Muscle layer of duodenum (tissue), 2 donors: ENCODE data around the gene JAGN1.

ENCODE experiments used
- H3K27ac ChIP-seq: one replicate; pipeline ENCODE4 v1.7.0; 2013; ENCODE audit warnings: mild to moderate bottlenecking, low read length
- H3K27me3 ChIP-seq: one replicate; pipeline ENCODE4 v1.7.0; 2013; ENCODE audit warnings: low read depth, mild to moderate bottlenecking, control low read depth, low read length
- H3K36me3 ChIP-seq, 2 donors: one replicate each; pipeline ENCODE4 v1.7.0; 2013; ENCODE audit warnings: low read length in 2 of 2, control low read depth in 1 of 2, mild to moderate bottlenecking in 1 of 2; ENCODE audit not compliant: insufficient read depth in 2 of 2, control insufficient read depth in 1 of 2
- H3K4me1 ChIP-seq, 2 donors: one replicate each; pipeline ENCODE4 v1.7.0; 2013; ENCODE audit warnings: low read length in 2 of 2, mild to moderate bottlenecking in 2 of 2, control low read depth in 1 of 2, moderate library complexity in 1 of 2; ENCODE audit not compliant: insufficient read depth in 2 of 2, control insufficient read depth in 1 of 2
- H3K4me3 ChIP-seq, 2 donors: one replicate each; pipeline ENCODE4 v1.7.0; 2013; ENCODE audit warnings: low read length in 2 of 2, low read depth in 1 of 2, mild to moderate bottlenecking in 1 of 2
- H3K9me3 ChIP-seq, 2 donors: one replicate each; pipeline ENCODE4 v1.7.0; 2013; ENCODE audit warnings: low read length in 2 of 2, control low read depth in 1 of 2, mild to moderate bottlenecking in 1 of 2; ENCODE audit not compliant: control insufficient read depth in 1 of 2
- donor health status: healthy.

The JAGN1 gene

DNA sequence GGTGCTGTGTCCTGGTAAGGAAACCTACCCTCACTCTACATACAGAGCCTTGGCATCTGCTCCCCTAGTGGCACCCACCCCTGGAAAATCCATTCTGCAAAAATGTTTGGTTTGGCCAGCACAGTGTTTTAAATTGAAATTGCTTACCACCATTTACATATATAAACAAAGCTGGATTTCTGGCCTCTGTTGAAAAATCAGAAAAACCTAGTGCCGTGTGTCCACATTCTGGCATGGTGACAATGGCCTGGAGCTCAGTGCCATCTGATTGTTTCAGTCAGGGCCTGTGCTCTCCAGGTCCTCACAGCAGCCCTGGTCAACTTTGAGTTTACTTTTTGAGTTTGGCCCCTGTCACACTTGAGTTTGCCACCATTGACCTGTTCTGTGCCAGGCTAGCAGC is 23.6 kb downstream of the JAGN1 start:
- H3K4me1 ChIP-seq: peaks cover 21 to 37% of the 10 kb centered on the region in 2 donors
- H3K27me3 ChIP-seq: no peaks in the 10 kb centered on the region
- H3K36me3 ChIP-seq: peaks cover 0 to 4% of the 10 kb centered on the region in 2 donors
- no peak overlapping the region for H3K27ac ChIP-seq
- no peaks in the 10 kb centered on the region for H3K9me3 ChIP-seq
- no peak overlapping the region for H3K4me3 ChIP-seq

DNA sequence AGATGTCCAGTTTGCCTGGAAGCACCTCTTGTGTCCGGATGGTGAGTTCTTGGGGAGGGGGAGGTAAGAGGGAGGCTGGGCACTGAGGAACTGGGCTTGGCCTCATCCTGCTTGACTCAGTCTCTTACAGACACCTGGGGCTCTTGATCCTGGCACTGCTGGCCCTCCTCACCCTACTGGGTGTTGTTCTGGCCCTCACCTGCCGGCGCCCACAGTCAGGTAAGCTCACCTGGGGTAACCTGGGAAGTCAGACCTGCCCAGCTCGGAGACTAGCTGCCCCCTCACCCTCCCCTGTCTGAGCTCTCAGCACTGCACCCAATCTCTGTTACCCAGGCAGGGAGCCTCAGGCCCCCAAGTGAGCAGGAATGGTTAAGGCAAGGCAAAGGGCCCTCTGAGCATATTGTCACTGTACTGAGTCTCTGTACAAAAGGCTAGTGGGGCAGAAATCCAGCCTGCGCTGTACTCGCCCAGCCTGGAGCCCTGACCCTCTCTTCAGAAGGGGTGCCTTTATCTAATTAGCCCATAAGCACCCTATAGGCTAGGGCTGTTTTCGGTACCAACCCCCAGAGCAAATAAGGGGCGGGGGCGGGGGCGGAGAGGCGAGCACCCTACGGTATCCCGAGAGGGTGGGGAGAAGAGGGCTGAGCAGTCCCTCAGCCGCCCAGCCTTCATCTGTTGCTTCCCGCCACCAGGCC is 24.3 kb downstream of the JAGN1 start:
- Histone ChIP-seq H3K27ac (peak overlapping the region; percentile 49), H3K36me3 (peaks cover 0 to 4% of the 10 kb centered on the region in 2 donors), H3K27me3 (no peaks in the 10 kb centered on the region), H3K4me3 (peak overlapping the region; percentile 57 to 79), H3K9me3 (no peaks in the 10 kb centered on the region), H3K4me1 (peaks cover 21 to 37% of the 10 kb centered on the region in 2 donors)

DNA sequence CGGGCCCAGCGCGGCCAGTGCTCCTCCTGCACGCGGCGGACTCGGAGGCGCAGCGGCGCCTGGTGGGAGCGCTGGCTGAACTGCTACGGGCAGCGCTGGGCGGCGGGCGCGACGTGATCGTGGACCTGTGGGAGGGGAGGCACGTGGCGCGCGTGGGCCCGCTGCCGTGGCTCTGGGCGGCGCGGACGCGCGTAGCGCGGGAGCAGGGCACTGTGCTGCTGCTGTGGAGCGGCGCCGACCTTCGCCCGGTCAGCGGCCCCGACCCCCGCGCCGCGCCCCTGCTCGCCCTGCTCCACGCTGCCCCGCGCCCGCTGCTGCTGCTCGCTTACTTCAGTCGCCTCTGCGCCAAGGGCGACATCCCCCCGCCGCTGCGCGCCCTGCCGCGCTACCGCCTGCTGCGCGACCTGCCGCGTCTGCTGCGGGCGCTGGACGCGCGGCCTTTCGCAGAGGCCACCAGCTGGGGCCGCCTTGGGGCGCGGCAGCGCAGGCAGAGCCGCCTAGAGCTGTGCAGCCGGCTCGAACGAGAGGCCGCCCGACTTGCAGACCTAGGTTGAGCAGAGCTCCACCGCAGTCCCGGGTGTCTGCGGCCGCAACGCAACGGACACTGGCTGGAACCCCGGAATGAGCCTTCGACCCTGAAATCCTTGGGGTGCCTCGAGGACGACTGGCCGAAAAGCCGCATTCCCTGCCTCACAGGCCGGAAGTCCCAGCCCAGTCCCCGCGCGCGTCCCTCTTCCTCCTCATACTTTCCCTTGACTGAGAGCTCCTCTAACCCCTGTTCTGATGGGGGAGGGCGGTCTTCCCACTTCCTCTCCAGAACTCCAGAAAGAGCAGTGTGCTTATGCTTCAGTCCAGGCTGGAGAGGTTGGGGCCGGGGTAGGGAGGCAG is 25.1 kb downstream of the JAGN1 start:
- peaks cover 0 to 4% of the 10 kb centered on the region in 2 donors for H3K36me3 ChIP-seq
- peaks cover 21 to 37% of the 10 kb centered on the region in 2 donors for H3K4me1 ChIP-seq
- H3K27ac ChIP-seq: peak overlapping the region; percentile 45
- no peaks in the 10 kb centered on the region for H3K9me3 ChIP-seq
- H3K27me3 ChIP-seq: no peaks in the 10 kb centered on the region
- H3K4me3 ChIP-seq: peak overlapping the region; percentile 57 to 79

DNA sequence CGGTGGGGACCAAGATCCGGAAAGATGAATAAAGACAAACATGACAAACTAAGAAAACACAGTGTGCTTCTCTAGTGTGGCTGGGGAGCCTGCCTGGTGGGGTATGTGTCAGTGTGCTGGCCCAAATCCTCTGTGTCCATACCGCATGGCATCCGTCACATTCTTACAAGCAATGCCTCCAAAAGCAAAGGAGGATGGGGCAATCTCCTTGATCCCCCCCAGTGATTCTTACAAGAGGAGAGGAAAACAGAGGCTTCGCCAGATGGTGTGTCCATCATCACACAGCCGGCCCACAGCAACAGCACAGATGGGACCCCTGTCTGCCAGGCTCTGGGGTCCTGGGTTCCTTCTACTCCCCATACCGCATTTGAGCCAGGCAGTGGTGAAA is 25.9 kb downstream of the JAGN1 start:
- Histone ChIP-seq H3K4me1 (peaks cover 21 to 37% of the 10 kb centered on the region in 2 donors), H3K4me3 (peak overlapping the region; percentile 63 to 75)

DNA sequence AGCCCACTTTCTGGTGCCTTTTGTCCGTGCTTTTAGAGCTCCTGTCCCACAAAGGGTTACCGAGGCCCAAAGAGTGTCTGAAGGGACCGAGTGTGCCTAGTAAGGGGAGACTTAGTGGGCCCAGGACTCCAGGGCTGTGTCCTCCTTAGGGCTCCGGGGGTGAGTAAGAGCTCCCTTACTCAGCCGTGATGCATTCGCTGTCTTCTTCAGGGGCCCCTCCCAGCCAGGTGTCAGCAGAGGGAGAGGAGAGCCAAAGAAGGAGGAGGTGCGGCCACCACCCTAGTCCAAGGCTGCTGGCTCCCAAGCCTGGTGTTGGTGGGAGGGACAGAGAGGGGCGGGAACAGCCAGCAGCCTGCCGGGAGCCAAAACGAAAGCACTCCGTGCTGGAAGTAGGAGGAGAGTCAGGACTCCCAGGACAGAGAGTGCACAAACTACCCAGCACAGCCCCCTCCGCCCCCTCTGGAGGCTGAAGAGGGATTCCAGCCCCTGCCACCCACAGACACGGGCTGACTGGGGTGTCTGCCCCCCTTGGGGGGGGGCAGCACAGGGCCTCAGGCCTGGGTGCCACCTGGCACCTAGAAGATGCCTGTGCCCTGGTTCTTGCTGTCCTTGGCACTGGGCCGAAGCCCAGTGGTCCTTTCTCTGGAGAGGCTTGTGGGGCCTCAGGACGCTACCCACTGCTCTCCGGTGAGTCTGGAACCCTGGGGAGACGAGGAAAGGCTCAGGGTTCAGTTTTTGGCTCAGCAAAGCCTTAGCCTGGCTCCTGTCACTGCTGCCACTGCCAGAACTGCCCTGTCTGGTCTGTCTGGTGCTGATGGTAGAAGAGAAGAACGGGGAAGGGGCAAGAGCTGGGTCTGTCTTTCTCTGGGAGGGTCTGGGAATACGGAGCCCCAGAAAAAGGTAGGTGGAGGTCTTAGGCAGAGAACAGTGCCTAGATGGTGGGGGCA is 26.6 kb downstream of the JAGN1 start, which contains the start of gene IL17RC:
Gene IL17RC, plus strand, starts transcription at position 365 of the 947 bp plus-strand sequence. Its CDS starts 218 bp downstream, at position 583.
- Histone ChIP-seq H3K27ac (peak within 1 kb of the TSS; percentile 95), H3K9me3 (no peaks in the 10 kb centered on the region), H3K27me3 (no peaks in the 10 kb centered on the region), H3K4me1 (peaks cover 21 to 37% of the 10 kb centered on the region in 2 donors), H3K36me3 (peaks cover 0 to 4% of the 10 kb centered on the region in 2 donors), H3K4me3 (peak within 1 kb of the TSS; percentile 75 to 79)

More for the DNA sequence above, 25.9 kb downstream of the JAGN1 start:
- Histone ChIP-seq H3K27ac (peak overlapping the region; percentile 95), H3K9me3 (no peaks in the 10 kb centered on the region), H3K27me3 (no peaks in the 10 kb centered on the region), H3K36me3 (peaks cover 0 to 4% of the 10 kb centered on the region in 2 donors)

DNA sequence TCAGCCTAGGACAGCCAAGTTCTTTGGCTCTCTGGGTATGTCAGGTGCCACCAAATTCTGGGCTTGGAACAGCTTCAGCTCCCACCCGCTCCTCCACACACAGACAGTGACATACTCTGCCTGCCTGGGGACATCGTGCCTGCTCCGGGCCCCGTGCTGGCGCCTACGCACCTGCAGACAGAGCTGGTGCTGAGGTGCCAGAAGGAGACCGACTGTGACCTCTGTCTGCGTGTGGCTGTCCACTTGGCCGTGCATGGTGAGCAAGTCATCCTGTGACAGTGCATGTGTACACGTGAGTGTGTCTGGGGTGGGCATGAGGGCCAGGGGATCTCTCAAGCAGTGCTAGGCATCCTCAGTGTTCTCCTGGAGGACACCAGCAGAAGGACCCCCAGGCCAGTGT is 27.4 kb downstream of the JAGN1 start:
- Histone ChIP-seq H3K36me3 (peaks cover 3 to 4% of the 10 kb centered on the region in 2 donors), H3K4me1 (peaks cover 21 to 37% of the 10 kb centered on the region in 2 donors), H3K4me3 (peak overlapping the region; percentile 63 to 75), H3K9me3 (no peaks in the 10 kb centered on the region), H3K27me3 (no peaks in the 10 kb centered on the region), H3K27ac (peak overlapping the region; percentile 81)

DNA sequence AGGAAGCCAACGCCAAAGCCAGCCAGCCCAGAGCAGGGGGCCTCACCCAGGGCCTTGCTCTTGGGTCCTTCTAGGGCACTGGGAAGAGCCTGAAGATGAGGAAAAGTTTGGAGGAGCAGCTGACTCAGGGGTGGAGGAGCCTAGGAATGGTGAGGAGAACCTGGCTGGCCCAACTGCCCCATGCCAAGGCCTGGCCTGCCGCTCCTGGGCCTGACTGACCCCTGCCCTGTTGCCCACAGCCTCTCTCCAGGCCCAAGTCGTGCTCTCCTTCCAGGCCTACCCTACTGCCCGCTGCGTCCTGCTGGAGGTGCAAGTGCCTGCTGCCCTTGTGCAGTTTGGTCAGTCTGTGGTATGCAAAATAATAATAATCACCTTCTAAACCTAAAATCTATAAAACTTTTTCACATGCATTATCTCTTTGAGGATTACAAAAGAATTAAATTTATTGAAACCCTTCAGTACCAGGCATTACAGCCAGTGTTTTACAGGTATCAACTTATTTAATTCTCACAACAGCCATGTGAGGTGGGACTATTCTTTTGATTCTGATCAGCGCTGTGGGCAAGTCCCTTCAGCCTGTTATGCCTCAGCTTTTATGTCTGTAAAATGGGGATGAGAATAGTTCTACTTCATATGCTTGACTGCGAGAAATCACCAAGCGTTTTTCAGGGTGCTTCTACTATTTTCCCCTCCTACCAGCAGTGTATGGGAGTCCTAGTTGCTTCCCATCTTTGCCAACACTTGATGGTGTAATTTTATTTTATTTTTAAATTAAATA is 28.0 kb downstream of the JAGN1 start:
- Histone ChIP-seq H3K27ac (no peak overlapping the region), H3K36me3 (peaks cover 3 to 6% of the 10 kb centered on the region in 2 donors), H3K4me1 (peaks cover 21 to 36% of the 10 kb centered on the region in 2 donors), H3K4me3 (peak overlapping the region in 1 of 2 donors; percentile 63), H3K9me3 (no peaks in the 10 kb centered on the region), H3K27me3 (no peaks in the 10 kb centered on the region)

DNA sequence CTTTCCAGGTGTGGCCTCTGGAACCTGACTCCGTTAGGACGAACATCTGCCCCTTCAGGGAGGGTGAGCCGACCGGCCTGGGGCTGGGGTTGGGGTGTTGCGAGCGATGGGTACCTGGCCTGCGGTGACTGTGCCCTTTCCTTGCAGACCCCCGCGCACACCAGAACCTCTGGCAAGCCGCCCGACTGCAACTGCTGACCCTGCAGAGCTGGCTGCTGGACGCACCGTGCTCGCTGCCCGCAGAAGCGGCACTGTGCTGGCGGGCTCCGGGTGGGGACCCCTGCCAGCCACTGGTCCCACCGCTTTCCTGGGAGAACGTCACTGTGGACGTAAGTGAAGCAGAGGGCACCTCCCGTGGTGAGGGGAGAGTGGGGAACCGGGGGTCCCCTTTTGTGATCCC is 37.7 kb downstream of the JAGN1 start:
- Histone ChIP-seq H3K9me3 (no peaks in the 10 kb centered on the region), H3K36me3 (peaks cover 19 to 50% of the 10 kb centered on the region in 2 donors), H3K27ac (no peak overlapping the region), H3K27me3 (no peaks in the 10 kb centered on the region), H3K4me3 (no peak overlapping the region), H3K4me1 (peaks cover 0 to 4% of the 10 kb centered on the region in 2 donors)

DNA sequence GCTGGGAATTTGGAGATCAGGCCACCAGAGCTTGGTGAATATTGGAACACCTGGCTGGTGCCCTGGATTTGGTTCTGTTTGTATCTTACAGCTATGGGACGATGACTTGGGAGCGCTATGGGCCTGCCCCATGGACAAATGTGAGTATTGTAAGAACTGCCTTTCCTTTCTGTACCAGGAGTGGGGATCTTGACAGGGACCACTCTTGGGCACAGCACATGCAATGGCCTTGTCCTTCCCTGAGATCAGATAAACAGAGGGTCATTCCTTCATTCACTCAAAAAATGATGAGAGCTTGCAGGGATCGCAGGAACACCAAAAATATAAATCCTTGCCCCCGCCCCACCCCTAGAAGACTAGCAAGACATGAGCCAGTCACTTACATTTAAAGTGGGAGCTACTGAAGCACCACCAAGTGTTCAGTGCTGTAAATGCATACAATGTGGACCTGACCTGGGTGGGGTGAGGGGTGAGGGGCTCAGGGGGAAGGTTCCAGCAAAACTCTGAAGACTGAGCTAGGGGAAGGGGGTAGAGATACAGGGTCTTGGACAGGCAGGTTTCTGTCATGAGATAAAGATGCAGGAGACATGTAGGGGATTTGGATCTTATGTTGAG is 40.5 kb downstream of the JAGN1 start:
- no peaks in the 10 kb centered on the region for H3K27me3 ChIP-seq
- no peak overlapping the region for H3K27ac ChIP-seq
- H3K4me1 ChIP-seq: peaks cover 15 to 21% of the 10 kb centered on the region in 2 donors
- H3K4me3 ChIP-seq: no peak overlapping the region
- peaks cover 22 to 27% of the 10 kb centered on the region in 2 donors for H3K36me3 ChIP-seq
- H3K9me3 ChIP-seq: no peaks in the 10 kb centered on the region

DNA sequence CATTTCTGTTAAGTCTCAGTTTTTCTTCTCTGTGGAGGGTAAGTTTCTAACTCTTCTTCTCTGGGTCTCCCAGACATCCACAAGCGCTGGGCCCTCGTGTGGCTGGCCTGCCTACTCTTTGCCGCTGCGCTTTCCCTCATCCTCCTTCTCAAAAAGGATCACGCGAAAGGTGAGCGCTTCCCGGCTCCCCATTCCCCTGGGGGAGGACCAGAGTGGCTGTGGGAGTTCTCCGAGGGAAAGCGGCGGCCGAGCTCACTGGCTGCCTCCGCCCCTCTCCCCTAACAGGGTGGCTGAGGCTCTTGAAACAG is 42.1 kb downstream of the JAGN1 start:
- no peaks in the 10 kb centered on the region for H3K9me3 ChIP-seq
- H3K4me3 ChIP-seq: peak overlapping the region; percentile 81 to 88
- peaks cover 29% of the 10 kb centered on the region in 2 donors for H3K36me3 ChIP-seq
- H3K4me1 ChIP-seq: peaks cover 15 to 21% of the 10 kb centered on the region in 2 donors
- H3K27me3 ChIP-seq: no peaks in the 10 kb centered on the region
- H3K27ac ChIP-seq: peak overlapping the region; percentile 79
